SU-DHL-6 (cell line): Measurements from ENCODE around the gene CNPPD1.

Source experiments
- H2AFZ ChIP-seq: fragments of 200-600 bp; sonication (generic); 2 replicates; pipeline ENCODE4 v1.6.1; 2014; ENCODE audit warnings: low read depth, mild to moderate bottlenecking, moderate library complexity, mixed read lengths, antibody characterized with exemption, low read length; ENCODE audit not compliant: severe bottlenecking
- H3F3A ChIP-seq: fragments of 200-600 bp; shearing (Covaris generic); 2 replicates; pipeline ENCODE4 v1.6.0; 2016; ENCODE audit warnings: antibody characterized with exemption, mild to moderate bottlenecking; ENCODE audit not compliant: insufficient read depth
- H3K27ac ChIP-seq: fragments of 200-600 bp; sonication (generic); 2 replicates; pipeline ENCODE4 v1.5.1; 2016; ENCODE audit warnings: low read depth, mild to moderate bottlenecking, low read length, moderate library complexity, mixed read lengths
- H3K27me3 ChIP-seq: fragments of 200-600 bp; sonication (generic), shearing (Covaris generic); 2 replicates; pipeline ENCODE4 v1.6.0; 2014; ENCODE audit warnings: mild to moderate bottlenecking, low read length
- H3K36me3 ChIP-seq: fragments of 200-600 bp; sonication (generic); 2 replicates; pipeline ENCODE4 v1.6.1; 2014; ENCODE audit warnings: mild to moderate bottlenecking, low read length, mixed read lengths
- H3K4me2 ChIP-seq: fragments of 300-600, 200-600 bp; shearing (Covaris generic), sonication (generic); 2 replicates; pipeline ENCODE4 v1.6.0; 2014; ENCODE audit warnings: low read length, low read depth, mild to moderate bottlenecking; ENCODE audit not compliant: poor library complexity, severe bottlenecking
- H3K4me3 ChIP-seq: fragments of 200-600 bp; sonication (generic); 2 replicates; pipeline ENCODE4 v1.5.1; 2014; ENCODE audit warnings: antibody characterized with exemption, low read length, mild to moderate bottlenecking, mixed read lengths; ENCODE audit not compliant: insufficient read depth, poor library complexity, severe bottlenecking
- H3K79me2 ChIP-seq: fragments of 200-600 bp; sonication (generic); 2 replicates; pipeline ENCODE4 v1.6.1; 2014; ENCODE audit warnings: mild to moderate bottlenecking, low read length, moderate library complexity; ENCODE audit not compliant: insufficient read depth
- H3K9ac ChIP-seq: fragments of 200-600 bp; sonication (generic); 2 replicates; pipeline ENCODE4 v1.7.0; 2014; ENCODE audit warnings: mild to moderate bottlenecking, low read length
- H3K9me2 ChIP-seq: fragments of 200-600 bp; sonication (generic); replicated peaks from 2 replicates; pipeline ENCODE4 v1.6.1; 2014; ENCODE audit warnings: low read length; ENCODE audit not compliant: insufficient read depth
- H3K9me3 ChIP-seq: fragments of 200-600 bp; sonication (generic); 2 replicates; pipeline ENCODE4 v1.6.1; 2014; ENCODE audit warnings: low read length, mixed read lengths; ENCODE audit not compliant: insufficient read depth
- H4K20me1 ChIP-seq: fragments of 200-600 bp; sonication (generic); 2 replicates; pipeline ENCODE4 v1.6.1; 2014; ENCODE audit warnings: low read depth, mild to moderate bottlenecking, antibody characterized with exemption, low read length, moderate library complexity, mixed read lengths
- CTCF ChIP-seq: fragments of 200-600 bp; sonication (generic); IDR thresholded peaks from one replicate; pipeline ENCODE4 v1.5.1; 2017; ENCODE audit warnings: antibody characterized with exemption, mild to moderate bottlenecking, low read length, moderate library complexity; ENCODE audit not compliant: insufficient read depth, poor library complexity, severe bottlenecking
- EZH2phosphoT487 ChIP-seq: fragments of 200-600 bp; sonication (generic), shearing (Covaris generic); conservative IDR thresholded peaks from 2 replicates; pipeline ENCODE4 v1.6.1; 2018; ENCODE audit warnings: mild to moderate bottlenecking, antibody characterized with exemption, low read length, moderate library complexity, mixed read lengths

CNPPD1 gene

GRCh38 chr2:219129589-219129988 lies 47.1 kb downstream of the CNPPD1 start:
- H3K4me2 ChIP-seq = no peak overlapping the region
- no peaks in the 10 kb centered on the region for H3K79me2 ChIP-seq
- no peaks in the 10 kb centered on the region for H3K36me3 ChIP-seq
- no peak overlapping the region for H3K27ac ChIP-seq
- no peaks in the 10 kb centered on the region for H4K20me1 ChIP-seq
- no peaks in the 10 kb centered on the region for H3K27me3 ChIP-seq
- no peaks in the 10 kb centered on the region for H3F3A ChIP-seq
- TF ChIP-seq EZH2phosphoT487 = no peak
- H3K9me2 ChIP-seq = no peaks in the 10 kb centered on the region
- H3K9me3 ChIP-seq = no peaks in the 10 kb centered on the region
- H2AFZ ChIP-seq = no peak overlapping the region
- no peak overlapping the region for H3K9ac ChIP-seq
- no peak overlapping the region for H3K4me3 ChIP-seq

DNA sequence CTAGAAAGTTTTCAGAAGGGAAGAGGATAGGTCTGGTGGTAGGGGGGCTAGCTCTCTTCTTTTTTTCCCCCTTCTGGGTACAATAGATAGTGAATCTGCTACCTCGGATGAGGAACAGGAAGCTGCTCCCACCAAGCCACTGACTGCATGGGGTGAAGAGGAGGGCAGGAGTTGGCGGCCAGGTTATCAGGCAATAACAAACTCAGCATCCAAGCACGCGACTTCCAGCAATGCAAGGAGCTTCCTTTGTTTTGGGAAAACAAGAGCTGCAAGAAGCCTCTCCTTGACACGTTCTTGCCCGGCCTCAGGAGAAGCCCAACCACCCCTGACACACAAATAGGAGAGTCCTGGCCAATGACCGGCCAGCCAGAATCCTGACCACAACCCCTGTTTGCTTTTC lies 48.3 kb downstream of the CNPPD1 start:
- no peak for TF ChIP-seq EZH2phosphoT487
- no peak for TF ChIP-seq CTCF
- Histone ChIP-seq H3K79me2 (no peaks in the 10 kb centered on the region), H3K9me3 (no peaks in the 10 kb centered on the region), H3K4me2 (no peak overlapping the region), H3K27ac (no peak overlapping the region), H3K9ac (no peak overlapping the region), H3K4me3 (no peak overlapping the region), H2AFZ (no peak overlapping the region), H3K9me2 (no peaks in the 10 kb centered on the region), H3K27me3 (no peaks in the 10 kb centered on the region), H3K36me3 (no peaks in the 10 kb centered on the region), H4K20me1 (no peaks in the 10 kb centered on the region), H3F3A (no peaks in the 10 kb centered on the region)

- no peak overlapping the region for H2AFZ ChIP-seq
- H3K79me2 ChIP-seq = no peaks in the 10 kb centered on the region
- no peaks in the 10 kb centered on the region for H3K9me2 ChIP-seq
- H4K20me1 ChIP-seq = no peaks in the 10 kb centered on the region
- H3K9me3 ChIP-seq = no peaks in the 10 kb centered on the region
- no peak overlapping the region for H3K4me3 ChIP-seq
- no peaks in the 10 kb centered on the region for H3K36me3 ChIP-seq
- no peaks in the 10 kb centered on the region for H3F3A ChIP-seq
- H3K27ac ChIP-seq = no peak overlapping the region
- no peak overlapping the region for H3K9ac ChIP-seq
- H3K4me2 ChIP-seq = no peak overlapping the region
- TF ChIP-seq CTCF = no peak
- no peak for TF ChIP-seq EZH2phosphoT487
- H3K27me3 ChIP-seq = no peaks in the 10 kb centered on the region
Observed at GRCh38 chr2:219127037-219127635, 49.6 kb downstream of the CNPPD1 start.

DNA sequence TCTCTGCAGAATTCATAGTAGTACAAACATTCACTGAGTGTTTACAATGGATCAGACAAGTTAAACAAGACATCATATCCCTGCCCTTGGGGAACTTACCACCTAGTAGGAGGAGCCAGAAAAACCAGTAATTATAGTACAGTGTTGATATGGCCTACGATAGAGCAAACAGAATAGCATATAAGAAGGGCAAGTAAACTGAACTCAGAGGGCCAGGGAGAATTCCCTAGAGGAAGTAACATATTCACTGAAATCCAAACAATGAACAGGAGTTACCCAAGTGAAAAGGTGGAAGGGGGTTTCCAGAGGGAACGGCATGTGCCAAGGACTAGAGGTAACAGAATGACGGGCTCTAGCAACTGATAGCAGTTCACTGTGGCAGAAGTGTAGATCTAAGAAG lies 50.2 kb downstream of the CNPPD1 start:
- Histone ChIP-seq H3K79me2 (no peaks in the 10 kb centered on the region), H3K9me3 (no peaks in the 10 kb centered on the region), H3K9ac (no peak overlapping the region), H3K4me3 (no peak overlapping the region), H3K36me3 (no peaks in the 10 kb centered on the region), H3K4me2 (no peak overlapping the region), H2AFZ (no peak overlapping the region), H3K9me2 (no peaks in the 10 kb centered on the region), H4K20me1 (no peaks in the 10 kb centered on the region), H3K27ac (no peak overlapping the region), H3F3A (no peaks in the 10 kb centered on the region), H3K27me3 (no peaks in the 10 kb centered on the region)
- TF ChIP-seq EZH2phosphoT487 (no peak), CTCF (no peak)
